Adrenal gland (tissue), 5 donors: ENCODE measurements around the gene CHPF.

Experiments
- CTCF ChIP-seq, 6 experiments: fragments of 450-650 bp in 4 of 6; fragments of 200-600 bp in 2 of 6; sonication (generic) in 1 of 6; IDR thresholded peaks; 1 replicate in 5 of 6; 2 replicates in 1 of 6; pipeline versions ENCODE4 v1.5.1 to v1.8.0; 2016 to 2021; ENCODE audit warnings: antibody characterized with exemption in 6 of 6, mild to moderate bottlenecking in 2 of 6, moderate library complexity in 1 of 6
- POLR2A ChIP-seq, 2 donors: fragments of 450-650 bp; IDR thresholded peaks; one replicate each; pipeline ENCODE4 v1.6.1; 2017; ENCODE audit warnings: antibody characterized with exemption in 2 of 2, mild to moderate bottlenecking in 2 of 2, moderate library complexity in 1 of 2
- donor health status: DM: no; HTN: no; CAD: no.

GRCh38 chr2:219492575-219492974, 51.0 kb downstream of the CHPF start:
- no peak for TF ChIP-seq CTCF (IDR thresholded peaks at IDR 0.05)
- TF ChIP-seq POLR2A (IDR thresholded peaks at IDR 0.05): no peak
